GM19372 (cell line): Measurements from ENCODE around the gene TSEN2.
"Not testable (repeated sequence)": the region's sequence is repeated elsewhere in the genome, so short reads cannot be mapped to it uniquely, and the experiment has no call there.

ENCODE experiments used
- ATAC-seq: cut with Tn5 transposase; IDR thresholded peaks from one replicate; pipeline ENCODE4 v1.9.1; 2021; ENCODE audit warnings: mild to moderate bottlenecking, low read depth, moderate library complexity; ENCODE audit not compliant: unreplicated experiment

Gene TSEN2

DNA sequence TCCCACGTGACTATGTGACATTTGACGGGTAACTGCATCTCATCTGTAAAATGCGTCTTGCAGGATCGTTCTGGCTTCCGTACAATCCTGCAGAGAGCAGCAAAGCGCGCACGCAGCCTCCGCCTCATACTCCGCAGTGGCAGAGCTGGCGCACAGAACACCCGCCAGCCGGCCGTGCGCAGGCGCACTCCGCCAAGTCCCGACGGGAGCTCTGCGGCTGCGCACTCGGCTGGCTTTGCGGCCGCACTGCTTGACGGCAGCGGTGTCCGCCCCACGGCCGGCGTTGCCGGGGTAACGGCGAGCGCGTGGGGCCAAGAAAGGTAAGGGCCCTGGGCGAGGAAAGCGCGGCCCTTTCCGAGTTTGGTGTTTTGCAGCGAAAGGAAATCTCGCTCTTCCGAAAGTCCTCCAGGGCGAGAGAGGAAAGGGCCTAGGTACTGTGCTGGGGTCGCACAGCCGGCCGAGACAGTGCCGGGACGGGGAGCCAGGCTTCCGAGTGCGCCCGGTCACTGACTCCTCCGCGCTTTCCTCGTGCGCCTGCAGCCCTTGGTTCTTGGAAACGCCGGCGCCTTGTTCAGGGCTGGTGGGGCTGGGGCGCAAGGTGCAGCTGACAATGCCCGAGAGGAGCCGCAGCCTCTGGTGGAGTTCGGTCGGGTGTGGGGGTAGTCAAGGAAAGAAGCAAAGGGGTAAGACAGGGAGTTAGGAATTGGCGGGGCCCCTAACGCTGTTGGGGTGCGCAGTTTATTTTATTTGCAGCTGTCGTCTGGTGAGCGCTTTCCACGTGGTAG lies at the start of gene TSEN2:
Gene TSEN2 (plus strand): TSS at position 283 of the 785 bp plus-strand sequence. CDS start 5,321 bp downstream, outside the sequence.
- peak; percentile 90 for ATAC-seq

DNA sequence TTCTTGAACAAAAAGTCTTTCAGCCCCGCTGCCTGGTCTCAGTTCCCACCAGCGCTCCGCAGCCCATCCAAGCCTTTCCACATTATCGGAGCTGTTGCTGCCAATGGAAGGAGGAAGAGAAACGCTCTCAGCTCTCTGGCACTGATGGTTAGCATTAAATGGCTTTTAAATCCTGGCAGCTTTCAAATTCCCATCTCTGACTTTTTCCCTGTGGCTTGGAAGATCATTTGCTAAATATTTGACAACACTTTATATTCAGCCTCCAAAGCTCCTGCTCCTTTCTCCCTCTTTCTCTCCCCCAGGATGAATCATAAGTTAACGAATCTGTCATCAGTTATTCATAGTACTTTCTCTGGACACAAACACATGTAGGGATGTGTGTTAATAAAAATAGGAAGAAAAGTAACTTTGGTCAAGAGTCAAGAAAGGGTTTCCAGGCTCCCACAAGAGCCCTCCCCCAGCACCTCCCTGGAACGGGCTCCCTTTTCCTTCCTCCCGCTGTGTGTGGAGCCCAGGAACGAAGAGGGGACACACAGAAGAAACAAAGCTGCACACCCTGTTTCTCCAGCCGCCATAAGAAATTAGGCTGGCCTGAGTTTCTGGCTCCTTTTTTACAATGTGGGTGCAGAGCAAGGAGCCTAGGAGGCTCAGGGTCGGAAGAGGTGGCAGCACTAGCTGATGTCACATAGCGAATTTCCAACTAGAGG lies 47.6 kb upstream of the TSEN2 start:
- no peak for ATAC-seq

DNA sequence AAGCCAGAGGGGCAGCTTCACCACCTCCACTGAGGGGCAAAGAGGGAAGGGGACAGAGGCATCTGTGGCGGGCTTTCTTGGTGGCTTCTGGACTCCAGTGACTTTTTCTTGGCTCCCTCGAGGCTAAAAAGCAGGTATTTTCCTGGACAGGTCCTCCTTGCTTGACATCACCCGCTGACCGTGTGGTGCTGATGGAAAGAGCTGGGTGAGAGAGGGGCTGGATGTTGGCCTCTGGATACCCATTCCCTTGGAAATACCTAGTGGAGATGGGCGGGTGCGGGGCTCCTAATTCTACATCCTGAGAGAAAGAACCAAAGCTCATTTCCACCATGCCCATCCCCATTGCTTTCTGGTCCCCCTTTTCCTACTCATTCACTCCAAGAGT lies 47.1 kb upstream of the TSEN2 start:
- no peak for ATAC-seq

DNA sequence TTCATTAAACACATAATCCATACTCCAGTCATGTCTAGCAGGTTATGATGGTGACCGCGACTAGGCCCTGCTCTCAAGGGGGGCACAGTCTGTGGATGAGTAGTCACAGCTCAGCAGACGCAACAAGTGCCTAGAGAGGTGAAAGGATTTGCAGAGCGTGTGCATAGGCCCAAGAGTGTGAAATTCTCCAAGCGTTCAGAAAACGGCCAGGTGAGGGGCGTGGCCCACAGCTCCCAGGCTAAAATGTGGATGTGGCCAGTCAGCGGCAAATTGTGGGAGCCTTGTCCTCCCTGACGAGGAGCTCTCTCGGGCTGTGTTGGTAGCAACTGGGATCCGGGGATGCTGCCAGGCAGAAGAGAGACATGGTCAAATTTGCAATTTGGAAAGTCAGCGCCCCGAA lies 46.4 kb upstream of the TSEN2 start:
- no peak for ATAC-seq

DNA sequence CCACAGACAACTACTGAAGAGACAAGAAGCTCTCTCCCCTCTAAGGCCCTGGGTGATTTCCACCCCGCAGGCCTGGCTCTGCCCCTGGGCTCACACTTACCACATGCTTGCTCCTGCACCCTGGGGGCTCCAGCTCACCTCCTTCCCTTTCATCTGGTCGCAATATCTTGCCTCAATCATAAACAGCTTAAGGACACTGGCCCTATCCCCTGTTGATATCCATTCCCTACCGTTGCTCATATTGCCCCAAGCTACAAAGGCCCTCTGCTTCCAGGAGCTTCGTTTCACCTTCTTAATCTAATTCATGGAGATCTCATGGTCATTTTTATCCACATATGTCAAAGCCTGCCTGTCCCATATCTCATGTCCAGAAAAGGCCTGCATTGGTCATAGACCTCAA lies 46.0 kb upstream of the TSEN2 start:
- no peak for ATAC-seq

DNA sequence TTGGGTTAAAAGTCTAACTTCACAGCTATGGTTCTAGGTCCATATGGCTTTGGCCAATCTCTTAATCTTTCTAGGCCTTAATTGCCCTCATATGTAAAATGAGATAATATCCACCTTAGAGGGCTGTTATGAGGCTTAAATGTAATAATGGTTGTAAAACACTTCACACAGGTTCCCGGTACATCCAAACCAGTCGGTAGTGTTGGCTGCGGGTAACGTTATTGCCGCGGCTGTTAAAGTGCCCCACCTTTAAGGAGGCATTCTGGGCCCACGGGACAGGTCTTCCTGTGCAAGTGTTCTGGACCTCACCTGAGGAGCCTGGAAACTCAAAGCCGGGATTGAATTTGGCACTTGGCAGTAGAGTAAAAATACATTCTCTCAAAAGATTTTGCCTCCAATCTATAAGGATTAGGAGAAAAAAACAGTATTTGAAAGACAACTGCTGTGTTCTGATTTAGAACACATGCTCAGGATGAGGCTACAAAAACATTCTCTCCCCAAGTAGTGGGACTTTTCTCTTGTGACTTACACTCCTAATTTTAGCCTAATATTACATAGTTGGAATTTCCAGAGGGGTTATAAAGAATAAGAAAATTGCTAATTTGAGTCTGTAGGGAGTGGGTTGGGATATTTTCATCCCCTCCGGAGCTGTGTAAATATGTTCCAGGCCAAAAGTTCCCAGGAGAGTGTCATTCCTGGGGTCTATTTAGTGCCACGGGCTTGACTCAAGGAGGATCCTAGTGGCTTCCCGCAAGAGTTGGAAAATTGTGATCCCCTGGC lies 44.9 kb upstream of the TSEN2 start:
- ATAC-seq = no peak

DNA sequence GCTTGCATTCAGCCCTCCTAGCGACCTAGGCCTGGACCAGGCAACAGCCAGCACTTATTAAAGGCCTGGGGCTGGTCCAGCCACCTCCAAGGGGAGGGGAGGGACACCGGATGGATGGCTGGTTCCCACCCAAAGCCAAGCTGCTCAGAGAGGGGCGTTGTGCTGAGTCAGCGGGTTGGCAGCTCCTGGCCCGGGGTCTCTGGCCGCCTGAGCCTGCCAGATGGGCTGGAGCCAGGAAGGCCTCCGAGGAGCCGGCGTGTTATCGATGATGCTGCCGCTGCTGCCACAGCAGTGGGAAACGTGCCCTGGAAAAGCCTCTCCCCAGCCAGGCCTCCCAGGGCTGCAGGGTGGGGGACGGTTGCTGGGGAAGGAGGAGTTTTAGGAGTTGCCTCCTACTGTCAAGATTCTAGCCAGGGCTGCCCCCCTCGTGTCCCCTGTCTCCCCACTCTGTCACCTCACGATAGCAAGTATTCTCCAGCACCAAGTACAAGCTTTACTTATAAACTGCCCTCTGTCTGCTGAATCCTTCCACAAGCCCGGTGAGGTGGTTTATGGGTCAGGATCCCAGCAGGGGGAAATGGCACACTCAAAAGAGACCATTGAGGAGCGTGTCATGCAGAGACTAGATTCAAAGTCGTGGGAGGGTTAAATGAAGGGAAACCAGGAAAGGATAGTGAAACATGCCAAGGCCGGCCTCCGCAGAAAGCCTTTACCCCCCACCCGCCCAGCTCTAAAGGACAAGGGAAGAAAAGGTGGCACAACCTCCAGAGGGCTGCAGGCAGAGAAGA lies 43.2 kb upstream of the TSEN2 start:
- no peak for ATAC-seq

DNA sequence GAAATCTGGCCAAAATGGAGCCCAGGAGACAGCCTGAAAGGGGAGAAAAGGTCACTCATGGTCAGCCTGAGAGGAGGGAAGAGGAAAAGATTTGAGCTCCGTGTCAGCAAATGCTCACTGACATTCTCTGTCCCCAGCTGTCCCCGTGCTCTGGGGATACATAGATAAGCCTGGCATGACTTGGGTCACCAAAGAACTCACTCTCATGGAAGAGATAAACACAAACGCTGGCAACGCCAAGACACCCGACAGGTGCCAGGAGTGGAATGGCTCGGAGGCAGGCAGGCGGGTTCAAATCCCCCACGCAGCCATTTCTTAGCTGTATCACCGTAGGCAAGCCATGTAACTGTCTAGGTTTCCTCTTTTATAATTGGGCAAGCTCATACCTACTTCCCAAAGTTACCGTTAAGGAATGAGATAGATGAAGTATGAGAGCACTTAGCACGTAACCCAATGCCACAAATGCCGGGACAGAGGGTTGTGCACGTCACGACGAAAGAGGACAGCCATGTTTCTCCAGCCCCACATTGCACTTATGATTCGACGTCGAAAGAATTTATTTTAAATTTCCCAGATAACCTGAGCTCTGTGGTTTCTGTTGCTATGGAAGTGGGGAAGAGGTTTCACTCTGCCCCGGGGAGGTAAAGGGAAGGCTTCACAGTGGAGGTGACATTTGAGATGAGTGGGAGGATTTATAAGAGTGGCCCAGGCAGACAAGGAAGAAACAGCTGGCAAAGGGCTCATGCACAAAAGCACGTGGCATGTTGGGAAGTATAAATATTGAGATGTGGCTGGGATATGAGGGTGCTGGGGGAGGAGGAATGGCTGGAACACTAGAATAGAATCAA lies 41.4 kb upstream of the TSEN2 start:
- no peak for ATAC-seq

DNA sequence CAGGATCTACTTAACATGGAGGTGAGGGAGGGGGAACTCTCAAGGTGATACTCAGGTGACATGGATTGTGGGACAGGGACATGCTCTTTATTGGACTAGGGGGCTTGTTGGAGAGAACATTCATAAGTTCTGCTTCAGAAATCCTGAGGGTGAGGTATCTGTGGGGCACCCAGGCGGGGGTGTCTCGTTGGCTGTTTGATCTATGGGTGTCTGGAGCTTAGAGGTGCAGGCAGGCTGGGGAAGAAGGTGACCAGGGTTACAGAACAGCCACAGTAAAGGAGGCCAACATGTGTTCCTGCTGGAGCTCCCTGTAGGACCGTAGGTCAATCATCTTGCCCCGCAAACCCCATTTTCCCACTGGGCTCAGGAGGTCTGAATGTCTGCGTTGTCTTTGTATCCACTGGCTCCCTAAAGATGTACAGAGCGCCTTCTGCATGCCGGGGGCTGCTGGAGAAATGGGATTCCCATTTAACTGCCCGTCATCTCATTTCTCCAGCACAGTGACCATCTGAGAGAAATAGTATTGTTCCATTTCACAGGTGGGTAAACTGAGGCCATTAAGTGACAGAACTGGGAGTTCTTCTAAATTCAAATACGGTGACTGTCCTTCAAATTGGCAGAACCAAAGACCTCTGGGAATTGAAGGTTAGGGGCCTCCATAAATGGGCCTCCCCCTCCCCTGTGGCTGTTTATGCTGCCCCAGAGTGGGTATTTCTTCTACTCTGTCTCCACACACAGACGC lies 40.3 kb upstream of the TSEN2 start:
- ATAC-seq = no peak

DNA sequence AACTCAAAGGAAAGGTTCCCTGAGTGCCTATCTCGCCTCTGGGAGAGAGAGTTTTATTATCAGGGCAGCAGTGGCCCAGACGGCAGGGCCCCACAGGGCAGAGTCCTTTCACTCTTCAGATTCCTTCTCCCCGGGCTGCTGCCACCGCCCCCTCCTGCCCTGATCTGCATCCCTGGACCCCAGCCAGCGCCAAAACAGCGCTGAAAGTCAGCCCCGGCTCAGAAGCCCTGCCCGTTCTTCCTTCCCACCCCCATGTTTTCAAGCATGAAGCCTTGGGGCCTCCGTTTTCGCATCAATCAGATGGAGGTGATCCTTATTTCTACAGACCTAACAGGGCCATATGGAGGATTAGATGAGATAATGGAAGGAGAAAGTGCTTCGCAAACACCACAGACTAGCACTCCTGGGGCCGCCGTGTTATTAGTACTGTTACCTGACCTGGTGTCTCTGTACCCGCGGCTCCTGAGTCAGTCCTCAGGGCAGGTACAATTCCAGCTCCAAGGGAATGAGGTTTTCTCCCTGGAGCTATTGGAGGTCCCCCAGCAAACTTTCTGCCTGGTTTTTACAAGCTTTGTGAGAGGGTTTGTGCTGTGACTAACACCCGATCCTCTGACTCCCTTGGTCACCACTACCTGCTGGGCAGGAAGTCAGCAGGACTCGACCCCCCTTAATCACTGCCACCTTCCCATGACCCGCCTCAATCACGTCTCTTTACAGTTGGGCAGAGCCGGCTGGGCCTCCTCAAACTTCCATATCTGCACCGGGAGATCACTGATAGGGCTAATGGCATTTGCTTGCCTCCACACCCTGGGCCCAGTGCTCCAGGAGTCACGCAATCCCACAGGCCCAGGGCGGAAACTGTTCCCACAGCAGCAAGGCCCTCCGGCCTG lies 39.5 kb upstream of the TSEN2 start:
- no peak for ATAC-seq

DNA sequence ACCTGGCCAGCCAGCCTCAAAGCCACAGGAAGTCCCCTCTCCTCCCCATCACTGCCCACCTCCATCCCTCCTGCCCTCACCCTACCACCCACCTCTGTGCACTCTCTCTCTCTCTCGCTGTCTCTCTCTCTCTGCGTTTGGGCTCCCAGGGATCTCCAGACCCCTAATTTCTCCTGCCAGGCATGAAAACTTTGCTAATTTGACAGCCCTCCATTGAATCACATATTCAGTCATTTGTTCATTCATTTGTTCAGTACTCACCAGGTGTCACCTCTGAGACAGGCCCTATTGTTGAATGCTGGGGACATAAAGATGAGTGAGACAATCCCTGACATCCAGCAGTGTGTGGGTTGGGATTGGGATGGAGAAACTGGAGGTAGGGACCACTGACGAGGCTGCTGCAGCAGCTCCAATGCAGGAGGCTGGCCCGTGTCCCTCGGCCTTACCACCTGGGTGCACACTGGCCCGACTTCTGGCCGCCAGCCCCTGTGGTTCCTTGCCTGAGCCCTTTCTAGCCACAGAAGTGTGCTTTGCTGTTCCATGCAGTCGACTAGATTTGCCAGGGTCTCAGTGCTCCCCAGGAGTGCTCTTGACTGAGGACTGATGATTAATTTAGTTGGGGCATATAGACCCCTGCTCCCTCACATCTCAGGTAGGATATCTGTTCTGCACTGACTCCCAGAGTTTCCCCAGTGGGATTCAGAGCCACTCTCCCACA lies 38.6 kb upstream of the TSEN2 start:
- ATAC-seq = no peak

DNA sequence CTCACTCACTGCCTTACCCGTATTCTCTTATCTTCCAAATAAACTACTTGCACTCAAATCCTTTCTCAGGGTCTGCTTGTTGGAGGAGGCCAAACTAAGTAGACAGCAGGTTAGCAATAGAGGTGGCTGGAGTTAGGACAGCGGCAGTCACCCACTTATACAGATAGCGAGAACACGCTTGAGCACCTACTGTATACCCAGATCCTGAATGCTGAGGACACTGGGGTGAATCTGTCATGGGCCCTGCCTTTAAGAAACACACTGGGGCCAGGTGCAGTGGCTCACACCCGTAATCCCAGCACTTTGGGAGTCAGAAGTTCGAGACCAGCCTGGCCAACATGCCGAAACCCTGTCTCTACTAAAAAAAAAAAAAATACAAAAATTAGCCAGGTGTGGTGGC lies 38.0 kb upstream of the TSEN2 start:
- ATAC-seq = no peak

DNA sequence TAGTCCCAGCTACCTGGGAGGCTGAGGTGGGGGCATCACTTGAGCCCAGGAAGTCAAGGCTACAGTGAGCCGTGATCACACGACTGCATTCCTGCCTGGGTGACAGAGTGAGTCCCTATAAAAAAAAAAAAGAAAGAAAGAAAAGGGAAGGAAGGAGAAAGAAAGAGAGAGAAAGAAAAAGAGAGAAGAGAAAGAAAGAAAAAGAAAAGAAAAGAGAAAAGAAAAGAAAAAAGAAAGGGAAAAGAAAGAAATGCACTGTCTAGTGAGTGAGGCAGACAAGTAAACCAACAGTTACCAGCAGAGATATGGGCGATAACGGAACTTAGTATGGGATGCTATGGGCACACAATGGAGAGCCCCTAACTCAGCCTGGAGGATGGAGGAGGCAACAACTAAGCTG lies 37.2 kb upstream of the TSEN2 start:
- ATAC-seq = no peak

DNA sequence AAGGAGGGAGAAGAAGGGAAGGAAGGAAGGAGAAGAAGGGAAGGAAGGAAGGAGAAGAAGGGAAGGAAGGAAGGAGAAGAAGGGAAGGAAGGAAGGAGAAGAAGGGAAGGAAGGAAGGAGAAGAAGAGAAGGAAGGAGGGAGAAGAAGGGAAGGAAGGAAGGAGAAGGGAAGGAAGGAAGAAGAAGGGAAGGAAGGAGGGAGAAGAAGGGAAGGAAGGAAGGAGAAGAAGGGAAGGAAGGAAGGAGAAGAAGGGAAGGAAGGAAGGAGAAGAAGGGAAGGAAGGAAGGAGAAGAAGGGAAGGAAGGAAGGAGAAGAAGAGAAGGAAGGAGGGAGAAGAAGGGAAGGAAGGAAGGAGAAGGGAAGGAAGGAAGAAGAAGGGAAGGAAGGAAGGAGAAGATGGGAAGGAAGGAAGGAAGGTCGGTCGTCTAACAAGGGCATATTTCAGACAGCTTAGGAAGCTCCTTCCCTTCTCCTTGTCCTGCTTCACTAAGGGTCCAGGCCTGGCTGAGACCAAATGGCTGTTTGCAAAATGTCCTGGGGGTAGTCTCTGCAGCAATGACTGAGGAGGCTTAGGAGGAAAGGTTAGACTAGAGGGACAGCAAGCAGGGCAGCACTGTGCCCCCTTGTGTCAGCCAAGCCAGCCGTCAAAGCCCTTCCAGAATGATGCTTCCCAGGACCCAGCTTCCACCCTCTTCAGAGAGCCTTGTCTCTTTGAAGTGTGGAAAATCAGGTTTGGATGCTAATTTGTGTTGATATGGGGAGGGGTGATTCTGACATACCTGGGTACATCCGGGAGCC lies 35.7 kb upstream of the TSEN2 start:
- ATAC-seq = not testable (repeated sequence)

DNA sequence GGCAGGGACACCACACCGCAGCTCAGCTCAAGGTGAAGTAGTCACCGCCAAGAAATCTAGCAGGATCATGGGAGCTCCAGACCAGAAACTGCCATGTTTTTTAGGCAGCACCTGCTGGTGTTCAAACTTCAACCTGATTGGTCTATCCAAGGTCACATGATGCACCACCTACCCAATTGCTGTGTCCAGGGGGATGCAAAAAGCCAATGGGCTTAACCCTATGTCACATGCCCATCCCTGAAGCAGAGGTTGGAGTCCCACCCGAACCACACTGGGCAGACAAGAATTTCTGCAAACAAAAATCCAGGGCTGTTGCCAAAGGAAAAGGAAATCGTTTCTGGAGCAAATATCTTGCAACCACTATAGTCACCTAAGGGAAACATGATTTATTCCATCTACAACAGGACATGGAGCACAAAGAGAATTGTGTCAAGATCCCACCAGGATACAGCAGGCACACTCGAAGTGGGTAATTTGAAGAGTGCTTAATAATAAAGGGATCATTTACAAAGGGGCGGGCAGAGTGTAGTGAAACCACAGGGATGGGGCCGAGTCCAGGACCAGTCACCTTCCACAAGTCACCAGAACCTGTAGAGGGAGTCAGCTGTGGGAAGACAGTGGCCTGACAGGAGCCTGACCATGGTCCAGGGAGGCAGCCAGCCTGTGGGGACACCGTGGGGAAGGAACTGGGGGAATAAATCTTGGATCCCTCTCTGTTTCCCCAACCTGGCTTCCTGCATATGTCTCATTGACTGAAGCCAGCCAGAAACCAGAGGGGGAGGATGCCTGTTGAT lies 34.2 kb upstream of the TSEN2 start:
- no peak for ATAC-seq

DNA sequence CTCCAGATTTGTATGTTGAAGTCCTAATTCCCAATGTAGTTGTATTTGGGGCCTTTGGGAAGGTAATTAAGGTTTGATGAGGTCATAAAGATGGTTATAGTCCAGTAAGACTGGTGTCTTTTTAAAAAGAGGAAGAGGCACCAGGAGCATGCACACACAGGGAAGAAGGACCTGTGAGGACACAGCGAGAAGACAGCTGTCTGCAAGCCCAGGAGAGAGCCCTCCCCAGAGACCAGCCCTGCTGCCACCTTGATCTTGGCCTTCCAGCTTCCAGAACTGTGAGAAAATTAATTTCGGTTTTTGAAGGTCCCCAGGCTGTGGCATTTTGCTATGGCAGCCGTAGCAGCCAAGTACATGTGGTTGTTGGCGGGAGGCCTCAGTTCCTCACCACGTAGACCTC lies 32.8 kb upstream of the TSEN2 start:
- ATAC-seq = no peak
